Stimulated activated CD4-positive, alpha-beta T cell treated with anti-CD3 and anti-CD28 coated beads, Interleukin-4, amount 100 ng/mL, for 1 hour (primary cell): ENCODE data around the gene OLFML2A.
"Not testable (repeated sequence)": the region's sequence is repeated elsewhere in the genome, so short reads cannot be mapped to it uniquely, and the experiment has no call there.

ENCODE experiments used
- DNase-seq: peaks from one replicate; pipeline ENCODE4 v3.0.0-alpha.2; 2020

The OLFML2A gene

DNA sequence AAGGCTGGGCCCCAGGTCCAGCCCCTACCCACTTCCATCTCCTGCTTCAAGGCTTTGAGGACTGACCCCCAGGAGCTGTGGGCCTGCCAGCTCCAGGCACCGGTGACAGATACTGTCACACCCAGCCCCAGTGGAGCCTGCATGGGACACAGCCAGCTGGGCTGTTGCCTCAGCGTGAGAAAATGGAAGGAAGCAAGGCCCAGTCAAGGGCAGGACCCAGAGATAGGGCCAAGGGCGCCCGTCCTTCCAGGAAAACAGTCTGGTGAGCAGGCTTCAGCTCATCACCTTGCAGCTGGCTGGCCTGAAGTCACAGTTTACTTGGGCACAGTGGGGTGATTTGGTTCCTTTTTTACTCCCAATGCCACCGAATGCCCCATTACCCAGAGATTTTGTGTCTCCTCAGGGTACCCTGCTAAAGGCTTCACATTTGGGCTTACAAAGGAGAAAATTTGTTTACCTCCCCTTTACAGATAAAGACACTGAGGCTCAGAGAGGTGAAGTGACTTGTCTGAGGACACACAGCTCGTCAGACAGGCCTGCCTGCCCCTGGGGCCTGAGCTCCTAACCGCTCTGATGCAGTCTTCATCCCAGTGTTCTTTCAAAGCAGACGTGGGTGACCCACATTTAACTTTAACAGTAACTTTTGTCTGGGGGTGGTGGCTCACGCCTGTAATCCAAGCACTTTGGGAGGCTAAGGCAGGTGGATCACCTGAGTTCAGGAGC is 54.9 kb downstream of the OLFML2A start:
- no peak for DNase-seq

DNA sequence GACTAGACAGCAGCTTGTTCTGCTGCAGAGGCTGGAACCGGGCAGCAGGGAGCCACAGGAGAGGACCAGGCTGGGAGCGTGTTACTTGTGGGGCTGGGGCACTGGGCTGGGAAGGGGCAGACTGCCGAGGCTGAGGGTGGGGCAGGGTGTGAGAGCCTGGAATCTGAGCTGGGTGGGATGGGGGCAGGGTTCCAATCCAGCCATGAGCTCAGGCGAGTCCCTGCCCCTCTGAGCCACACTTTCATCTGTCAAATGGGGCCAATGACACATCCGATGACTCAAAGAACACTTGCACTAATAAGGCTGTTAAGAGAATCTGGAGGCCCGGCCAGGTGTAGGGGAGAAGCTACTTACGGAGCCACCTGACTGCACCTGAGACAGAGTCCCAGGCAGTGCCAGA is 57.7 kb downstream of the OLFML2A start:
- DNase-seq, result no peak

DNA sequence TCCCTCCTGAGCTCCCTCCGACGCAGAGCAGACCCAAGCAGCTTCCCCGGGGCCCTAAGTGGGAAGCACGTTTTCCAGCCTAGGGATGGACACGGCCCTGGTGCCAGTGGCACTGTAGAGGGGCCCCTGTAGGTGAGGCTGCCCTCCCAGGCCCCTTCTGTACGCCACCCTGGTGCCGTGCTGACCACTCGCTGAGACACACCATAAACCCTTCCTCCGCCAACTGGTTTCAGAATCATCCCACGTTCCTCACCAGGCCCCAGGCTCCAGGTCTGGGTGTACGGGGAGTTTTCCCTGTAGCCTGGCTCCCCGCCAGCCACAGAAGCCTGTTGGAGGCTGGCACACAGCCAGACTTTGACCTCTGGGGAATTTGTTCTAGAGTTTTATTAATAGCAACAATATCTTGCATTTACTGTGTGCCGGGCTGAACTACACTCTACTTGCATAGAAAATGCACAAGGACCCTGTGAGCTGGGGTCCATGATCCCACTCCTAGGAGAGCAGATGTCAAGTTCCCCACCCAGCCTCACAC is 58.2 kb downstream of the OLFML2A start:
- no peak for DNase-seq

GRCh38 chr9:124838132-124838531 is 61.2 kb downstream of the OLFML2A start:
- DNase-seq, result not testable (repeated sequence)

- DNase-seq, result not testable (repeated sequence)
Measured at GRCh38 chr9:124838567-124839275, 61.8 kb downstream of the OLFML2A start.

GRCh38 chr9:124839612-124840299 is 62.8 kb downstream of the OLFML2A start:
- no peak for DNase-seq

DNA sequence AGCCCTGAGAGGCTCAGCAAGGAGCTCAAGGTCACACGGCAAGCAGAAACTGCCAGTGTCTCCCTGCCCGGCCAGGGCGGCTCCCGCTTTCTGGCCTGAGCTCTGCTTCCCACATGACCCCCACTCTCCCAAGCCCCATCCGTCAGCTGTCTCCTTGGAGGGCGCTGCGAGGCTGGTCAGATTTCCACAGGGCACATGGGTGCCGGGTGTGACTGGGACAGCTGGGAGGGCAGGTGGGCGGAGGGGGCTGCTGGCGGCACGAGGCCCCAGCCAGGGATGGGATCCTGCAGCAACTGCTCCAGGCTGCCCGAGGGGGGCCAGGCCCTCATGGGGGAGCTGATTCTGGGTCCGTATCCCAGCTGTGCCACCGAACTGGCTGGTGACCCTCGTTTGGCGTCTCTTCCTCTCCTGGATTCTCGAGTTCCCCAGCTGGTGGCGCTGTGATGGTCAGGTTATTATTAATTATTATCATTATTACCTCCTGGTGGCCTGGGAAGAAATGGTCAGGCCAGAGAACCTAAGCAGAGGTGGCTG is 63.4 kb downstream of the OLFML2A start:
- no peak for DNase-seq

GRCh38 chr9:124841075-124841821 is 64.3 kb downstream of the OLFML2A start:
- no peak for DNase-seq

GRCh38 chr9:124843456-124844034 is 66.6 kb downstream of the OLFML2A start:
- no peak for DNase-seq

DNA sequence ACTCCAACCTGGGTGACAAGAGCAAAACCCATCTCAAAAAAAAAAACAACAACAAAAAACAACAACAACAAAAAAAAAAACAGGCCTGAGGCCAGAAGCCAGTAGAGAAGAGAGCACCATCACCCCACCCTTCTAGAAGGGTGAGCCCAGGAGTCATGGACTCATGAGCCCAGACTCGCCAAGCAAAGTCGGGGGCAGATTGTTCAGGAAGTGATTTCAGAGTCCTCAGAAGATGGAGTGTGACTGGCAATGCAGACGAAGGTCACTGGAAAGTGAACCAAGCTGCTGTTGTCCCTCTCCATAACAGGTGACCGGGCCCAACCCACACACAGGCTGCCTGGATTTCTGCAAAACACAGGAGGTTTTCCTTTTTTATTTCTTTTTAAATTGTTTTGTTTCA is 67.4 kb downstream of the OLFML2A start:
- no peak for DNase-seq

- DNase-seq, result not testable (repeated sequence)
Measured at GRCh38 chr9:124846467-124846866, 69.5 kb downstream of the OLFML2A start.

- no peak for DNase-seq
Measured at GRCh38 chr9:124846969-124847368, 70.0 kb downstream of the OLFML2A start.

- DNase-seq, result no peak
Measured at GRCh38 chr9:124849801-124850200, 72.9 kb downstream of the OLFML2A start.

GRCh38 chr9:124852121-124852828 is 75.3 kb downstream of the OLFML2A start:
- DNase-seq, result no peak

GRCh38 chr9:124852829-124853531 is 76.0 kb downstream of the OLFML2A start, which contains the start of gene WDR38:
Gene WDR38 (plus strand): TSS chr9:124853460. CDS start chr9:124853532, 72 bp downstream.
- peak; percentile 75 for DNase-seq

DNA sequence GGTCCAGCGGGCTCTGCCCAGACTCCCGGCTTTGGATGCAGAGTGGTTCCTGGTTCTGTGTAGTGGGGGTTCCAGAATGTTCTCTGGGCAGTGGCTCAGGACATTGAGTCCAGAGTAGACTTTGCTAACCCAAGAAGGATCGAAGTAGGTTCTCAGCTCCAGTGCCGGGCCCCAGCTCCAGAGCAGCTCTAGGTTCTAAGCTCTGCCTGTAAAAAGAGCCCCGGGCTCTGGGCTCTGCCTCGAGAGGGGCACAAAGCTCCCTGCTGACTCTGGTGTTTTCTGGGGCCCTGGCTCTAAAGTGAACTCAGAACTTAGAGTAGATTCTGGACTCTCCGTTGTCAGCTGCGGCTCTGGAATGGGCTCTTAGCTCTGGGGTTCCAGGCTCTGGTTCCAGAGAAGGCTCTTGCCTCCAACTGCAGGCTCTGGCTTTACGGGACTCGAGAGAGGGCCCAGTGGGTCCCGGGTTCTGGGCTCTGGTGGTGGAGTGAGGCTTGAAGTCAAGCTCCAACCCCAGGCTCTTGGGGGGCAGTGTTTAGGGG is 76.7 kb downstream of the OLFML2A start:
- no peak for DNase-seq

- DNase-seq, result no peak
Measured at GRCh38 chr9:124854161-124854560, 77.2 kb downstream of the OLFML2A start.

- DNase-seq, result no peak
Measured at GRCh38 chr9:124854822-124855221, 77.9 kb downstream of the OLFML2A start.

- no peak for DNase-seq
Measured at GRCh38 chr9:124855566-124855943, 78.6 kb downstream of the OLFML2A start.
